GM18505 (cell line): ENCODE data around the gene RAB6A.
"Not testable (repeated sequence)": the region's sequence is repeated elsewhere in the genome, so short reads cannot be mapped to it uniquely, and the experiment has no call there.

Source experiments
- ATAC-seq: cut with Tn5 transposase; IDR thresholded peaks from one replicate; pipeline ENCODE4 v1.9.1; 2021; ENCODE audit not compliant: unreplicated experiment
- POLR2A ChIP-seq: IDR thresholded peaks from 4 replicates; pipeline ENCODE4 v1.6.1; 2011; ENCODE audit warnings: borderline replicate concordance; ENCODE audit not compliant: insufficient read depth, insufficient read length; ENCODE audit errors: extremely low read depth

The RAB6A gene

GRCh38 chr11:73717136-73717535, 43.7 kb downstream of the RAB6A start:
- no peak for ATAC-seq

GRCh38 chr11:73716153-73717056, 44.5 kb downstream of the RAB6A start:
- ATAC-seq, result no peak
- no peak for TF ChIP-seq POLR2A

More at GRCh38 chr11:73717136-73717535, 43.7 kb downstream of the RAB6A start:
- TF ChIP-seq POLR2A, result no peak

- TF ChIP-seq POLR2A, result no peak
- ATAC-seq, result no peak
Measured at GRCh38 chr11:73715541-73715940, 45.3 kb downstream of the RAB6A start.

GRCh38 chr11:73710964-73711363, 49.9 kb downstream of the RAB6A start:
- no peak for ATAC-seq
- TF ChIP-seq POLR2A, result no peak

- TF ChIP-seq POLR2A, result no peak
- no peak for ATAC-seq
Measured at GRCh38 chr11:73705053-73705452, 55.8 kb downstream of the RAB6A start.

GRCh38 chr11:73693899-73694525, 66.9 kb downstream of the RAB6A start:
- TF ChIP-seq POLR2A, result no peak
- no peak for ATAC-seq

GRCh38 chr11:73680687-73681086, 80.2 kb downstream of the RAB6A start:
- no peak for TF ChIP-seq POLR2A

GRCh38 chr11:73676552-73676951, 84.3 kb downstream of the RAB6A start:
- ATAC-seq, result not testable (repeated sequence)

More at GRCh38 chr11:73680687-73681086, 80.2 kb downstream of the RAB6A start:
- no peak for ATAC-seq

GRCh38 chr11:73671701-73672100, 89.2 kb downstream of the RAB6A start:
- no peak for ATAC-seq
- TF ChIP-seq POLR2A, result no peak

GRCh38 chr11:73670808-73671207, 90.1 kb downstream of the RAB6A start:
- no peak for TF ChIP-seq POLR2A
- no peak for ATAC-seq

GRCh38 chr11:73667891-73668290, 93.0 kb downstream of the RAB6A start:
- no peak for TF ChIP-seq POLR2A
- no peak for ATAC-seq

GRCh38 chr11:73664877-73665276, 96.0 kb downstream of the RAB6A start:
- ATAC-seq, result no peak
- no peak for TF ChIP-seq POLR2A

GRCh38 chr11:73663604-73664495, 97.0 kb downstream of the RAB6A start:
- no peak for TF ChIP-seq POLR2A
- ATAC-seq, result no peak
